HG03439 (cell line): ENCODE data around the gene KDM2A.
"Not testable (repeated sequence)": the region's sequence is repeated elsewhere in the genome, so short reads cannot be mapped to it uniquely, and the experiment has no call there.

Experiments used
- ATAC-seq: cut with Tn5 transposase; IDR thresholded peaks from one replicate; pipeline ENCODE4 v1.9.1; 2021; ENCODE audit warnings: mild to moderate bottlenecking, moderate library complexity; ENCODE audit not compliant: unreplicated experiment

Gene KDM2A

GRCh38 chr11:67256477-67257135 lies 137.5 kb downstream of the KDM2A start:
- ATAC-seq, result no peak

- ATAC-seq, result no peak
Observed at GRCh38 chr11:67260406-67260805, 141.3 kb downstream of the KDM2A start.

GRCh38 chr11:67260885-67261639 lies 142.0 kb downstream of the KDM2A start:
- not testable (repeated sequence) for ATAC-seq

- no peak for ATAC-seq
Observed at GRCh38 chr11:67261640-67261945, 142.5 kb downstream of the KDM2A start.

- no peak for ATAC-seq
Observed at GRCh38 chr11:67261946-67262681, 143.1 kb downstream of the KDM2A start.

- ATAC-seq, result peak; percentile 35
Observed at GRCh38 chr11:67262731-67263675, 143.9 kb downstream of the KDM2A start.

- ATAC-seq, result no peak
Observed at GRCh38 chr11:67264260-67264659, 145.2 kb downstream of the KDM2A start.

- ATAC-seq, result no peak
Observed at GRCh38 chr11:67264877-67265632, 146.0 kb downstream of the KDM2A start.

- peak; percentile 45 for ATAC-seq
Observed at GRCh38 chr11:67265633-67266448, 146.8 kb downstream of the KDM2A start.

GRCh38 chr11:67266449-67267187 lies 147.6 kb downstream of the KDM2A start, which contains the start of gene GRK2:
Gene GRK2 (plus strand): TSS chr11:67266473. CDS start chr11:67266700, 227 bp downstream.
- ATAC-seq, result no peak

GRCh38 chr11:67267188-67268080 lies 148.4 kb downstream of the KDM2A start:
- ATAC-seq, result no peak

GRCh38 chr11:67268081-67268961 lies 149.3 kb downstream of the KDM2A start:
- no peak for ATAC-seq

GRCh38 chr11:67268962-67269268 lies 149.9 kb downstream of the KDM2A start:
- ATAC-seq, result no peak

GRCh38 chr11:67269401-67270255 lies 150.6 kb downstream of the KDM2A start:
- no peak for ATAC-seq

GRCh38 chr11:67270256-67271204 lies 151.5 kb downstream of the KDM2A start:
- ATAC-seq, result no peak
